T-helper 17 cell (primary cell): ENCODE results near the gene ACBD4. TPM values are rescaled to one million over a fixed set of nuclear protein-coding genes. Genes with fewer than 3 reads are reported as not detected.
"Not testable (repeated sequence)": the region's sequence is repeated elsewhere in the genome, so short reads cannot be mapped to it uniquely, and the experiment has no call there.

Experiments used
- ATAC-seq: fragments of 150-1000 bp; cut with Tn5 transposase; 2 replicates; pipeline ENCODE4 v1.10.0; 2021; ENCODE audit warnings: mild to moderate bottlenecking, moderate library complexity
- DNase-seq, 3 donors: peaks; one replicate each; pipeline versions ENCODE4 v3.0.0 to v3.0.0-alpha.2; 2020 to 2021
- H3K9me3 ChIP-seq: one replicate; pipeline ENCODE4 v1.7.0; 2013; ENCODE audit warnings: low read length, mild to moderate bottlenecking; ENCODE audit not compliant: control insufficient read depth, poor library complexity, severe bottlenecking
- H3K27ac Mint-ChIP-seq: one replicate; pipeline ENCODE4 v1.8.0; 2022; ENCODE audit warnings: mild to moderate bottlenecking, moderate library complexity, mixed read lengths
- H3K27me3 Mint-ChIP-seq: one replicate; pipeline ENCODE4 v1.8.0; 2022; ENCODE audit warnings: mixed read lengths
- H3K36me3 Mint-ChIP-seq: one replicate; pipeline ENCODE4 v1.8.0; 2022; ENCODE audit warnings: low read depth, mixed read lengths
- H3K4me1 Mint-ChIP-seq: one replicate; pipeline ENCODE4 v1.8.0; 2022; ENCODE audit warnings: mild to moderate bottlenecking, mixed read lengths
- H3K4me3 Mint-ChIP-seq: one replicate; pipeline ENCODE4 v1.8.0; 2022; ENCODE audit warnings: mild to moderate bottlenecking, moderate library complexity, mixed read lengths
- total RNA-seq, 4 donors: library from RNA in 2 of 4; stranded (reverse) in 2 of 4; gene quantifications; one replicate each; pipeline ENCODE4 v1.2.3 and lab custom pipeline; 2022 to 2026

ACBD4 gene
- total RNA-seq, 2 donors from 2014 or later = 13.6 to 18.9 TPM

GRCh38 chr17:45117848-45118646 is 17.4 kb upstream of the ACBD4 start:
- ATAC-seq = no peak
- Mint-ChIP-seq H3K27me3 (peaks cover 16% of the 10 kb centered on the region), H3K4me1 (peaks cover 3% of the 10 kb centered on the region), H3K27ac (no peak overlapping the region), H3K4me3 (no peak overlapping the region), H3K36me3 (no peaks in the 10 kb centered on the region)
- no peaks in the 10 kb centered on the region for H3K9me3 ChIP-seq
- DNase-seq = no peak

- Mint-ChIP-seq H3K4me1 (peaks cover 3% of the 10 kb centered on the region), H3K27ac (no peak overlapping the region), H3K36me3 (no peaks in the 10 kb centered on the region), H3K4me3 (no peak overlapping the region), H3K27me3 (peaks cover 16% of the 10 kb centered on the region)
- H3K9me3 ChIP-seq = no peaks in the 10 kb centered on the region
- ATAC-seq (no peak), DNase-seq (no peak)
These were observed 16.8 kb upstream of the ACBD4 start for GRCh38 chr17:45118691-45119090.

GRCh38 chr17:45119964-45120363 is 15.5 kb upstream of the ACBD4 start:
- H3K9me3 ChIP-seq = no peaks in the 10 kb centered on the region
- ATAC-seq (no peak), DNase-seq (no peak)
- Mint-ChIP-seq H3K4me3 (no peak overlapping the region), H3K36me3 (no peaks in the 10 kb centered on the region), H3K27me3 (peaks cover 16% of the 10 kb centered on the region), H3K27ac (no peak overlapping the region), H3K4me1 (peaks cover 3% of the 10 kb centered on the region)

- Mint-ChIP-seq H3K27ac (no peak overlapping the region), H3K4me3 (no peak overlapping the region)
These were observed 14.9 kb upstream of the ACBD4 start for GRCh38 chr17:45120558-45120957.

GRCh38 chr17:45121055-45121454 is 14.4 kb upstream of the ACBD4 start:
- ATAC-seq = no peak
- Mint-ChIP-seq H3K4me3 (no peak overlapping the region), H3K4me1 (no peaks in the 10 kb centered on the region), H3K36me3 (no peaks in the 10 kb centered on the region), H3K27ac (no peak overlapping the region), H3K27me3 (peaks cover 10% of the 10 kb centered on the region)
- no peaks in the 10 kb centered on the region for H3K9me3 ChIP-seq
- no peak for DNase-seq

More at GRCh38 chr17:45120558-45120957, 14.9 kb upstream of the ACBD4 start:
- Mint-ChIP-seq H3K4me1 (peaks cover 3% of the 10 kb centered on the region), H3K36me3 (no peaks in the 10 kb centered on the region), H3K27me3 (peaks cover 15% of the 10 kb centered on the region)
- ATAC-seq (no peak), DNase-seq (no peak)
- no peaks in the 10 kb centered on the region for H3K9me3 ChIP-seq

GRCh38 chr17:45123076-45123770 is 12.3 kb upstream of the ACBD4 start:
- no peaks in the 10 kb centered on the region for H3K9me3 ChIP-seq
- H3K36me3 Mint-ChIP-seq = no peaks in the 10 kb centered on the region
- ATAC-seq (no peak), DNase-seq (no peak)
- no peak overlapping the region for H3K27ac Mint-ChIP-seq
- no peaks in the 10 kb centered on the region for H3K4me1 Mint-ChIP-seq
- peaks cover 8% of the 10 kb centered on the region for H3K27me3 Mint-ChIP-seq
- no peak overlapping the region for H3K4me3 Mint-ChIP-seq

GRCh38 chr17:45123930-45124796 is 11.3 kb upstream of the ACBD4 start:
- Mint-ChIP-seq H3K36me3 (no peaks in the 10 kb centered on the region), H3K4me1 (no peaks in the 10 kb centered on the region), H3K27ac (no peak overlapping the region), H3K27me3 (peaks cover 8% of the 10 kb centered on the region), H3K4me3 (no peak overlapping the region)
- H3K9me3 ChIP-seq = no peaks in the 10 kb centered on the region
- no peak for DNase-seq
- ATAC-seq = peak; percentile 62

GRCh38 chr17:45124797-45125122 is 10.7 kb upstream of the ACBD4 start:
- not testable (repeated sequence) for H3K27me3 Mint-ChIP-seq, DNase-seq, H3K4me3 Mint-ChIP-seq, H3K9me3 ChIP-seq, ATAC-seq, H3K36me3 Mint-ChIP-seq, H3K4me1 Mint-ChIP-seq, H3K27ac Mint-ChIP-seq

- no peak overlapping the region for H3K4me3 Mint-ChIP-seq
- H3K36me3 Mint-ChIP-seq = no peaks in the 10 kb centered on the region
These were observed 10.0 kb upstream of the ACBD4 start for GRCh38 chr17:45125509-45125908.

GRCh38 chr17:45127207-45127547 is 8.3 kb upstream of the ACBD4 start:
- Mint-ChIP-seq H3K4me1 (no peaks in the 10 kb centered on the region), H3K36me3 (no peaks in the 10 kb centered on the region), H3K27me3 (no peaks in the 10 kb centered on the region), H3K27ac (no peak overlapping the region), H3K4me3 (no peak overlapping the region)
- ATAC-seq (no peak), DNase-seq (no peak)
- no peaks in the 10 kb centered on the region for H3K9me3 ChIP-seq

More at GRCh38 chr17:45125509-45125908, 10.0 kb upstream of the ACBD4 start:
- H3K9me3 ChIP-seq = no peaks in the 10 kb centered on the region
- ATAC-seq (no peak), DNase-seq (no peak)
- H3K27ac Mint-ChIP-seq = no peak overlapping the region
- no peaks in the 10 kb centered on the region for H3K4me1 Mint-ChIP-seq
- peaks cover 8% of the 10 kb centered on the region for H3K27me3 Mint-ChIP-seq

- H3K27ac Mint-ChIP-seq = no peak overlapping the region
- ATAC-seq = no peak
- H3K4me1 Mint-ChIP-seq = no peaks in the 10 kb centered on the region
- H3K9me3 ChIP-seq = no peaks in the 10 kb centered on the region
- no peak overlapping the region for H3K4me3 Mint-ChIP-seq
- DNase-seq = no peak
- H3K36me3 Mint-ChIP-seq = no peaks in the 10 kb centered on the region
- no peaks in the 10 kb centered on the region for H3K27me3 Mint-ChIP-seq
These were observed 7.8 kb upstream of the ACBD4 start for GRCh38 chr17:45127548-45128300.

GRCh38 chr17:45128331-45128730 is 7.2 kb upstream of the ACBD4 start:
- no peak overlapping the region for H3K4me3 Mint-ChIP-seq

GRCh38 chr17:45128989-45129388 is 6.5 kb upstream of the ACBD4 start:
- H3K4me3 Mint-ChIP-seq = no peak overlapping the region
- ATAC-seq (no peak), DNase-seq (no peak)
- no peaks in the 10 kb centered on the region for H3K9me3 ChIP-seq
- no peaks in the 10 kb centered on the region for H3K36me3 Mint-ChIP-seq
- H3K27ac Mint-ChIP-seq = no peak overlapping the region
- H3K4me1 Mint-ChIP-seq = peaks cover 2% of the 10 kb centered on the region
- no peaks in the 10 kb centered on the region for H3K27me3 Mint-ChIP-seq

More at GRCh38 chr17:45128331-45128730, 7.2 kb upstream of the ACBD4 start:
- Mint-ChIP-seq H3K4me1 (no peaks in the 10 kb centered on the region), H3K36me3 (no peaks in the 10 kb centered on the region), H3K27ac (no peak overlapping the region), H3K27me3 (no peaks in the 10 kb centered on the region)
- H3K9me3 ChIP-seq = no peaks in the 10 kb centered on the region
- DNase-seq = no peak
- ATAC-seq = no peak
